GM06990 (cell line): ENCODE results near the gene MARK4.

Experiments used
- DNase-seq: peaks from one replicate; pipeline ENCODE4 v3.0.0-alpha.2; 2011; ENCODE audit not compliant: insufficient read length; ENCODE audit errors: extremely low read depth
- H3K27me3 ChIP-seq: replicated peaks from 2 replicates; pipeline ENCODE4 v1.6.0; 2011; ENCODE audit warnings: low read length; ENCODE audit not compliant: control insufficient read depth, insufficient read depth
- H3K36me3 ChIP-seq: 2 replicates; pipeline ENCODE4 v1.5.1; 2011; ENCODE audit warnings: low read length; ENCODE audit not compliant: control insufficient read depth, insufficient read depth
- H3K4me3 ChIP-seq: replicated peaks from 2 replicates; pipeline ENCODE4 v1.5.1; 2011; ENCODE audit warnings: low read depth, mild to moderate bottlenecking, control low read depth, low read length
- TF ChIP-seq, protein P1 (sequence below): IDR thresholded peaks from 2 replicates; pipeline ENCODE4 v1.5.1; 2011; ENCODE audit warnings: low read length, control low read depth, mild to moderate bottlenecking, inconsistent platforms; ENCODE audit not compliant: insufficient read depth, poor library complexity, severe bottlenecking

MARK4 gene

DNA sequence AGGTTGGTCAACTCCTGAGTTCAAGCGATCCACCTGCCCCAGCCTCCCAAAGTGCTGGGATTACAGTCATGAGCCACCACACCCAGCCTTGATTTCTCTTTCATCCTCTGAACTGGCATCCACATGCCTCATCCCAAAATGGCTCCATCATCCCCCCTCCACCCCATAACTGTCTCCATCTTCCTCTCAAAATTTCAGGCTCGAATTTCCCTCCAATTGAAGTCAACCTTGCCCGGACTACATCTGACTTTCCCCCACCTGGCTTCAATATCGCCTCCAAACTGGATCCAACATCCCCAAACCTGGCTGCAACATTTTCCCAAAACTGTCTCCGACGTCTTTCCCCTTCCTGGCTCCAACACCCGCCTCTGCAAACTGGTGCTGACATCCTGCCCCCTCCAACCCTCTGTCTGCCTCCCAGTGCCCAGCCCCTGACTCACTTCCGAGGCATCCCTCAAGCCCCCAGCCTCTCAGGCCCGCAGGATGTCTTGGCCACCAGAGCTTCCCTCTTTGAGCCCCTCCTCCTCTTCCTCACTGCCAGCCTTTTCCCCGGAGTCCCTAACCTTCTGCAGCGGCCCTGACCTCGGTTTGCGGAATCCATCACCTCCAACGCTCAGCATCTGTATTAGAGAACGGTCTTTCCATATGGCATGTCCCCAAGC lies 6.8 kb upstream of the MARK4 start:
- no peak for DNase-seq
- TF ChIP-seq, protein P1, sequence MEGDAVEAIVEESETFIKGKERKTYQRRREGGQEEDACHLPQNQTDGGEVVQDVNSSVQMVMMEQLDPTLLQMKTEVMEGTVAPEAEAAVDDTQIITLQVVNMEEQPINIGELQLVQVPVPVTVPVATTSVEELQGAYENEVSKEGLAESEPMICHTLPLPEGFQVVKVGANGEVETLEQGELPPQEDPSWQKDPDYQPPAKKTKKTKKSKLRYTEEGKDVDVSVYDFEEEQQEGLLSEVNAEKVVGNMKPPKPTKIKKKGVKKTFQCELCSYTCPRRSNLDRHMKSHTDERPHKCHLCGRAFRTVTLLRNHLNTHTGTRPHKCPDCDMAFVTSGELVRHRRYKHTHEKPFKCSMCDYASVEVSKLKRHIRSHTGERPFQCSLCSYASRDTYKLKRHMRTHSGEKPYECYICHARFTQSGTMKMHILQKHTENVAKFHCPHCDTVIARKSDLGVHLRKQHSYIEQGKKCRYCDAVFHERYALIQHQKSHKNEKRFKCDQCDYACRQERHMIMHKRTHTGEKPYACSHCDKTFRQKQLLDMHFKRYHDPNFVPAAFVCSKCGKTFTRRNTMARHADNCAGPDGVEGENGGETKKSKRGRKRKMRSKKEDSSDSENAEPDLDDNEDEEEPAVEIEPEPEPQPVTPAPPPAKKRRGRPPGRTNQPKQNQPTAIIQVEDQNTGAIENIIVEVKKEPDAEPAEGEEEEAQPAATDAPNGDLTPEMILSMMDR: no peak
- Histone ChIP-seq H3K4me3 (no peak overlapping the region), H3K27me3 (no peaks in the 10 kb centered on the region), H3K36me3 (no peaks in the 10 kb centered on the region)

DNA sequence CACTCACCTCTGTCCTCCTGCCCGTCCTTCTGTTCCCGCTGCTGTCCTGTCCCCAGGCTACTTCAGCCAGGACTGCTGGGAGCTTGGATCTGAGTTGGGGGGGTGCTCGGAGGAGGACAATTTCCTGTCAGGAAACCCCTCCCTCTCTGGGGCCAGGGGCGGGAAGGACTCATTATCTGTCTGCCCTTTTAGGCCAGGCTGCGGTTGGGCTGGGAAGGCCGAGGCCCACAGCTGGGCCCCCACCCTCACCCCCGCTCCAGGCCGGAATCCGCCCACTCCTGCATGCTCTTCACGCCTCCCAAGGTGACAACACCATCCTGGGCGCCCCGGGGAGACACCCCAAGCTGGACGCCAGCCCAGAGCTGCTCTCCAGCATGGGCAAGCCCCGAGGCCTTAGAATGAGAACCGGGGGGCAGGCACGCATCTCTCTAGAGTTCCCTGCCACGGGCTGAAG lies 5.7 kb upstream of the MARK4 start, which contains the start of gene EXOC3L2:
TSS of gene EXOC3L2 (minus strand) at position 74 of the 454 bp plus-strand sequence. CDS start 6,362 bp downstream, outside the sequence.
- TF ChIP-seq, protein P1: no peak

DNA sequence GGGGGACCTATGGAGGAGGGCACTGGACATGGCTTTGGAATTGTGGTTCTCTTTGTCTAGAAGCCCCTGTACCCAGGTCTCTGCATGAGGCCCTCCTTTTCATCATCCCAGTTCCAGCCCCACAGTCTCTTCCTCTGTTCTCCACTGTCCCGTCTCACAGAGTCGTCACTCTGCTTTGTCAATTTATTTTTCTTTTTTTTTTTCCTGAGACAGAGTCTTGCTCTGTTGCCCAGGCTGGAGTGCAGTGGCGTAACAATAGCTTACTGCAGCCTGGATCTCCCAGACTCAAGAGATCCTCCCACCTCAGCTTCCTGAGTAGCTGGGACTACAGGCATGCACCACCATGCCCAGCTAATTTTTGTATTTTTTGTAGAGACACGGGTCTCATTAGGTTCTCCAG lies 5.2 kb upstream of the MARK4 start:
- TF ChIP-seq, protein P1: no peak
- no peaks in the 10 kb centered on the region for H3K27me3 ChIP-seq
- no peak for DNase-seq
- H3K36me3 ChIP-seq: no peaks in the 10 kb centered on the region
- H3K4me3 ChIP-seq: no peak overlapping the region

More for the DNA sequence above, 5.7 kb upstream of the MARK4 start, which contains the start of gene EXOC3L2:
- Histone ChIP-seq H3K4me3 (no peak within 1 kb of the TSS), H3K36me3 (no peaks in the 10 kb centered on the region), H3K27me3 (no peaks in the 10 kb centered on the region)
- DNase-seq: no peak

DNA sequence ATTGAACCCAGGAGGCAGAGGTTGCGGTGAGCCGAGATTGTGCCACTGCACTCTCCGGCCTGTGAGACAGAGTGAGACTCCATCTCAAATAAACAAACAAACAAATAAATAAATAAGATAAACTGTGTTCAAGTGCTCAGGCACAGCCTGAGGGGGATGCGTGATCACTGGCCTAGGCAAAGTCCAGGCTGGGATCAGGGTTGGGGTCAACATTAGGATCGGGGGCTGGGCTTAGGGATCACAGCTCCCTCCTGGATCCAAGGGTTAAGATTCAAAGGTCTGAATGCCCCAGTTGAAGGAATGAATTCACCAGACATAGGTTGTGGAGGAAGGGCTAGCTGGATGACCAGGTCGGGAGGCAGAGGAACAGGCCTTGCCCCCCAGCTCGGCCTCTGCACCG lies 3.9 kb upstream of the MARK4 start:
- Histone ChIP-seq H3K27me3 (no peaks in the 10 kb centered on the region), H3K36me3 (no peaks in the 10 kb centered on the region), H3K4me3 (no peak overlapping the region)
- DNase-seq: no peak
- TF ChIP-seq, protein P1: no peak

DNA sequence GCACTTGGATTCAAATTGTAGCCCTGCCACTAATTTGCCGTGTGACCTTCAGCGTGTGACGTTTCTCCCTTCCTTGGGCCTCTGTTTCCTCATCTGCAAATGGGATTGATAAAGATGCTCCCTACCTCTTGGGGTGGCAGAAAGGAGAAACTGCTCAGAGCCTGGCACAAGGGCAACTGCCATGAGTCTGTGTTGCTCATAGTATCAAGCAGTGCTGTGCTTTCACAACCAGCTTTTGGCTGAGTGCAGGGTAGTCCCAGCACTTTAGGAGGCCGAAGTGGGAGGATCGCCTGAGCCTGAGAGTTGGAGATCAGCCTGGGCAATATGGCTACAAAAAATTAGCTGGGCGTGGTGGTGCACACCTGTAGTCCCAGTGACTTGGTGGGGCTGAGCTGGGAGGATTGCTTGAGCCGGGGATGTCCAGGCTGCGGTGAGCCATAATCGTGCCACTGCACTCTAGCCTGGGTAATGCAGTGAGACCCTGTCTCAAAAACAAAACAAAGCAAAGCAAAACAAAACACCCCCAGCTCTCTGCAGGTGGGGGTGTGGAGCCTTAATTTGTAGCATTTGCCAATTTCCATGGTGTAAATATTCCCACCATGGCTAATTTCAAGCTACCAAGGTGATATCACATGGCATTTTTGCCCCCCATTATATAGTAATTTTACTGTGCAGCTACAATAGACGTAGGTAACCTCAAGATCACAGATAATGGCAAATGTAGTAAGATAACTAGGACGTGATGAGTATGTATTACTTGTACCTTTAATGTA lies 1.6 kb upstream of the MARK4 start:
- Histone ChIP-seq H3K4me3 (no peak overlapping the region), H3K36me3 (no peaks in the 10 kb centered on the region; the same call in 1 of the 2 replicates), H3K27me3 (no peaks in the 10 kb centered on the region)
- DNase-seq: no peak
- TF ChIP-seq, protein P1: no peak
